Measurements from ENCODE around the gene ZBTB20.

DNA sequence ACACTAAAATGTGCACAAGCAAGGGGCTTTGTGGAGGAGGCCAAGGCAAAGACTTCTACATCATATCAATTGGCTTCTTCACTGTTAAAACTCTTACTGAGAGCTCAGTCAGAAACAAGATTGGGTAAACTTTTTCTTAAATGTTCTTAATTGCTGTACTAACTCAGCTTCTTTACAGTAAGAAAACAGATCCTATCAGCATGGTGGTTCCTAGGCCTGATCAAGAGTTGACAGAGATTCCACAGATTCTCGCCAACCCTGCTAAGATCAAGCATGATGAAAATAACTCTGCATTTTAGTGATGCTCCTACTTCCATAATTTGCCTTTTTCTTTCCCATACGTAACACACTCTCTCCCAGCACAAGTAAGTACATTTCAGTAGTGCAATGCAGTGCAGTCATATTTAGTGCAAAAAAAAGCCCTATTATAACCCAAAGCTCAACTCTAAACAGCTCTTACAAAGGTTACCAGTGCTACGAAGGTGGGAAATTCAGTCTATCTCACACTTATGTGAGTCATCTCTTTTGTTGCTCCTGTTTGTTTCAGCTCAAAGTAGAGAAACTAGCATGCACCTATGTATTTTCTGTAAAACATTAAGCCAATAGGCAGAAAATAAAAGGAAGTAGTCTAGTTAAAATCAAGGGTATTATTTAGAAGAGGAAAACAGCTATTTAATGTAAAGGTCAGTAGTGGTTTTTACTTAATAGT lies 823.4 kb downstream of the ZBTB20 start:
- no peak for TF ChIP-seq POLR2AphosphoS5 (IDR thresholded peaks at IDR 0.05)
- TF ChIP-seq, protein P1, sequence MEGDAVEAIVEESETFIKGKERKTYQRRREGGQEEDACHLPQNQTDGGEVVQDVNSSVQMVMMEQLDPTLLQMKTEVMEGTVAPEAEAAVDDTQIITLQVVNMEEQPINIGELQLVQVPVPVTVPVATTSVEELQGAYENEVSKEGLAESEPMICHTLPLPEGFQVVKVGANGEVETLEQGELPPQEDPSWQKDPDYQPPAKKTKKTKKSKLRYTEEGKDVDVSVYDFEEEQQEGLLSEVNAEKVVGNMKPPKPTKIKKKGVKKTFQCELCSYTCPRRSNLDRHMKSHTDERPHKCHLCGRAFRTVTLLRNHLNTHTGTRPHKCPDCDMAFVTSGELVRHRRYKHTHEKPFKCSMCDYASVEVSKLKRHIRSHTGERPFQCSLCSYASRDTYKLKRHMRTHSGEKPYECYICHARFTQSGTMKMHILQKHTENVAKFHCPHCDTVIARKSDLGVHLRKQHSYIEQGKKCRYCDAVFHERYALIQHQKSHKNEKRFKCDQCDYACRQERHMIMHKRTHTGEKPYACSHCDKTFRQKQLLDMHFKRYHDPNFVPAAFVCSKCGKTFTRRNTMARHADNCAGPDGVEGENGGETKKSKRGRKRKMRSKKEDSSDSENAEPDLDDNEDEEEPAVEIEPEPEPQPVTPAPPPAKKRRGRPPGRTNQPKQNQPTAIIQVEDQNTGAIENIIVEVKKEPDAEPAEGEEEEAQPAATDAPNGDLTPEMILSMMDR (IDR thresholded peaks at IDR 0.05; ENCODE audit: poor library complexity, severe bottlenecking) = no peak
- no peak for TF ChIP-seq SMC3 (conservative IDR thresholded peaks at IDR 0.05; ENCODE audit: poor library complexity)

All from neural cell (in vitro differentiated cells).